Activated B cell treated with CpG ODN at 0.5 μM for 24 hours (primary cell): ENCODE measurements around the gene GPC2. TPM values are rescaled to one million over a fixed set of nuclear protein-coding genes. Genes with fewer than 3 reads are reported as not detected.

Experiments used
- ATAC-seq: fragments of 200-7000 bp; cut with Tn5 transposase; one replicate; pipeline ENCODE4 v1.10.0; 2021; ENCODE audit warnings: low read depth, mild to moderate bottlenecking, moderate library complexity
- CTCF ChIA-PET: fragments of 350-600 bp; sonication (Branson Sonifier 250); formaldehyde crosslinking; loops from one replicate; lab custom pipeline; 2021; ENCODE audit warnings: antibody characterized with exemption; lab: Charles Lee
- POLR2A ChIA-PET: fragments of 350-600 bp; sonication (Branson Sonifier 250); formaldehyde crosslinking; loops from one replicate; lab custom pipeline; 2021; ENCODE audit warnings: antibody characterized with exemption; lab: Charles Lee
- DNase-seq: peaks from one replicate; pipeline ENCODE4 v3.0.0; 2022
- H3K27ac Mint-ChIP-seq: one replicate; pipeline ENCODE4 v1.8.0; 2020; ENCODE audit warnings: mixed read lengths
- H3K27me3 Mint-ChIP-seq: one replicate; pipeline ENCODE4 v1.8.0; 2021; ENCODE audit warnings: mixed read lengths
- H3K36me3 Mint-ChIP-seq: one replicate; pipeline ENCODE4 v1.8.0; 2021; ENCODE audit warnings: low read depth, mixed read lengths
- H3K4me1 Mint-ChIP-seq: one replicate; pipeline ENCODE4 v1.8.0; 2021; ENCODE audit warnings: mixed read lengths
- H3K4me3 Mint-ChIP-seq: one replicate; pipeline ENCODE4 v1.8.0; 2020; ENCODE audit warnings: mild to moderate bottlenecking, mixed read lengths
- H3K9me3 Mint-ChIP-seq: one replicate; pipeline ENCODE4 v1.8.0; 2020; ENCODE audit warnings: mixed read lengths
- CTCF ChIP-seq: fragments of 200-600 bp; IDR thresholded peaks from one replicate; pipeline ENCODE4 v1.8.0; 2022; ENCODE audit warnings: antibody characterized with exemption, mild to moderate bottlenecking
- intact Hi-C: fragments of 100-400 bp; cut with micrococcal nuclease; formaldehyde crosslinking; loops from one replicate; pipeline ENCODE4 v1.15.1; 2024
- total RNA-seq: library from RNA; stranded (reverse); gene quantifications from 2 replicates; pipeline ENCODE4 v1.2.3, GENCODE V29; 2022

Gene GPC2
- total RNA-seq, 1 donor from 2014 or later = 5.0 TPM

GRCh38 chr7:100141555-100141949 lies 35.6 kb downstream of the GPC2 start:
- no peak overlapping the region for H3K4me3 Mint-ChIP-seq
- intact Hi-C loops = no loop called here
- H3K27ac Mint-ChIP-seq = no peak overlapping the region
- ATAC-seq (no peak), DNase-seq (no peak)
- no peaks in the 10 kb centered on the region for H3K9me3 Mint-ChIP-seq
- no peaks in the 10 kb centered on the region for H3K27me3 Mint-ChIP-seq
- H3K4me1 Mint-ChIP-seq = peaks cover 25% of the 10 kb centered on the region
- ChIA-PET CTCF (interaction anchor here (1.4 kb wide), 1 partner anchor 11 kb away, joined by 3 read pairs; no protein-coding TSS in a partner anchor), POLR2A (no interaction called here)
- no peaks in the 10 kb centered on the region for H3K36me3 Mint-ChIP-seq
- no peak for TF ChIP-seq CTCF

GRCh38 chr7:100137851-100138760 lies 39.1 kb downstream of the GPC2 start:
- Mint-ChIP-seq H3K4me3 (peak overlapping the region; percentile 32), H3K27me3 (no peaks in the 10 kb centered on the region), H3K27ac (peak overlapping the region; percentile 68), H3K4me1 (peaks cover 25% of the 10 kb centered on the region), H3K9me3 (no peaks in the 10 kb centered on the region), H3K36me3 (no peaks in the 10 kb centered on the region)
- ATAC-seq (peak; percentile 81), DNase-seq (no peak)
- CTCF ChIA-PET = interaction anchor here (1.4 to 1.6 kb wide), 2 partner anchors 9 to 84 kb away, joined by 3 read pairs; no protein-coding TSS in a partner anchor
- POLR2A ChIA-PET = interaction anchor here (0.6 to 2.1 kb wide), 9 partner anchors 10 to 344 kb away, joined by 3 to 16 read pairs (median 4); partner anchors contain the start of genes AP4M1, LAMTOR4 and MEPCE
- intact Hi-C loops = loop anchor here (1.0 to 2.0 kb wide), 2 partner anchors 10 to 21 kb away; partner anchors contain the start of genes LAMTOR4 and TRAPPC14
- no peak for TF ChIP-seq CTCF

GRCh38 chr7:100132697-100133151 lies 44.5 kb downstream of the GPC2 start:
- Mint-ChIP-seq H3K27me3 (no peaks in the 10 kb centered on the region), H3K36me3 (no peaks in the 10 kb centered on the region), H3K4me3 (no peak overlapping the region), H3K9me3 (no peaks in the 10 kb centered on the region), H3K27ac (no peak overlapping the region), H3K4me1 (peaks cover 18% of the 10 kb centered on the region)
- DNase-seq (peak; percentile 50), ATAC-seq (peak; percentile 89)
- peak; percentile 92 for TF ChIP-seq CTCF
- CTCF ChIA-PET = interaction anchor here (0.6 to 4.6 kb wide), 32 partner anchors 12 to 329 kb away, joined by 3 to 45 read pairs (median 4); partner anchors contain the start of genes AP4M1, GPC2, LAMTOR4 and MCM7
- intact Hi-C loops = loop anchor here (1.0 kb wide), 5 partner anchors 58 to 318 kb away; no protein-coding TSS in a partner anchor
- POLR2A ChIA-PET = interaction anchor here (0.6 to 1.8 kb wide), 9 partner anchors 16 to 318 kb away, joined by 3 to 10 read pairs (median 4); partner anchors contain the start of genes LAMTOR4 and PVRIG

GRCh38 chr7:100132126-100132525 lies 45.1 kb downstream of the GPC2 start:
- DNase-seq (no peak), ATAC-seq (no peak)
- no peaks in the 10 kb centered on the region for H3K9me3 Mint-ChIP-seq
- H3K4me1 Mint-ChIP-seq = peaks cover 16% of the 10 kb centered on the region
- H3K36me3 Mint-ChIP-seq = no peaks in the 10 kb centered on the region
- no peak overlapping the region for H3K27ac Mint-ChIP-seq
- no peaks in the 10 kb centered on the region for H3K27me3 Mint-ChIP-seq
- POLR2A ChIA-PET = interaction anchor here (0.6 to 1.8 kb wide), 9 partner anchors 17 to 318 kb away, joined by 3 to 10 read pairs (median 5); partner anchors contain the start of genes LAMTOR4 and PVRIG
- TF ChIP-seq CTCF = no peak
- intact Hi-C loops = loop anchor here (1.0 kb wide), 5 partner anchors 58 to 318 kb away; no protein-coding TSS in a partner anchor
- H3K4me3 Mint-ChIP-seq = no peak overlapping the region
- CTCF ChIA-PET = interaction anchor here (0.7 to 4.6 kb wide), 22 partner anchors 11 to 318 kb away, joined by 3 to 45 read pairs (median 6); partner anchors contain the start of genes AP4M1, GPC2, LAMTOR4 and MCM7
